HepG2 (cell line): Measurements from ENCODE around the gene CMTM1. TPM values are rescaled to one million over a fixed set of nuclear protein-coding genes. Genes with fewer than 3 reads are reported as not detected.

Source experiments
- ATF1 ChIP-seq: IDR thresholded peaks from 2 replicates; pipeline ENCODE4 v1.6.1; 2016; ENCODE audit warnings: mild to moderate bottlenecking, control low read depth
- E2F5 ChIP-seq: sonication (generic); formaldehyde crosslinking; conservative IDR thresholded peaks from 2 replicates; pipeline ENCODE4 v1.4.0; 2020; ENCODE audit warnings: missing genetic modification reagents
- EED ChIP-seq: sonication (generic); formaldehyde crosslinking; IDR thresholded peaks from 2 replicates; pipeline ENCODE4 v1.5.0; 2020; ENCODE audit warnings: mild to moderate bottlenecking, missing genetic modification reagents
- FLYWCH1 ChIP-seq: sonication (generic); formaldehyde crosslinking; IDR thresholded peaks from 2 replicates; pipeline ENCODE4 v1.8.1; 2023; ENCODE audit warnings: mild to moderate bottlenecking, missing genetic modification reagents
- NAIF1 ChIP-seq: sonication (generic); formaldehyde crosslinking; IDR thresholded peaks from 2 replicates; pipeline ENCODE4 v1.5.0; 2020; ENCODE audit warnings: mild to moderate bottlenecking, missing genetic modification reagents, borderline replicate concordance
- NCOA2 ChIP-seq: sonication (generic); formaldehyde crosslinking; IDR thresholded peaks from 2 replicates; pipeline ENCODE4 v1.8.0; 2022; ENCODE audit warnings: inconsistent platforms
- NFIC ChIP-seq: IDR thresholded peaks from 2 replicates; pipeline ENCODE4 v1.6.1; 2012; ENCODE audit warnings: mild to moderate bottlenecking, low read length, inconsistent platforms
- NFYB ChIP-seq: sonication (generic); formaldehyde crosslinking; IDR thresholded peaks from 2 replicates; pipeline ENCODE4 v1.4.0; 2020; ENCODE audit warnings: missing genetic modification reagents
- NR3C1 ChIP-seq: sonication (generic); formaldehyde crosslinking; IDR thresholded peaks from 2 replicates; pipeline ENCODE4 v1.4.0; 2020; ENCODE audit warnings: missing genetic modification reagents
- SYNCRIP ChIP-seq: fragments of 200-400 bp; formaldehyde crosslinking; IDR thresholded peaks from 2 replicates; pipeline ENCODE4 v1.6.1; 2018; ENCODE audit warnings: mild to moderate bottlenecking, low read depth, low read length; ENCODE audit not compliant: insufficient read depth
- THAP8 ChIP-seq: sonication (generic); formaldehyde crosslinking; IDR thresholded peaks from 2 replicates; pipeline ENCODE4 v1.5.1; 2020; ENCODE audit warnings: missing genetic modification reagents, mild to moderate bottlenecking, borderline replicate concordance
- ZFP41 ChIP-seq: sonication (generic); formaldehyde crosslinking; IDR thresholded peaks from 2 replicates; pipeline ENCODE4 v1.4.0; 2020; ENCODE audit warnings: mild to moderate bottlenecking, missing genetic modification reagents, borderline replicate concordance
- ZNF138 ChIP-seq: sonication (generic); formaldehyde crosslinking; IDR thresholded peaks from 2 replicates; pipeline ENCODE4 v1.5.0; 2020; ENCODE audit warnings: mild to moderate bottlenecking, low read depth, missing genetic modification reagents
- polyA plus RNA-seq, 8 experiments: library from polyadenylated mRNA; depleted of rRNA in 3 of 8; stranded (reverse) in 7 of 8; unstranded in 1 of 8; fragments of >200 nt; fragmentation: Illumina TruSeq in 4 of 8; extraction: Trizol in 4 of 8; gene quantifications; 2 replicates each; pipeline versions ENCODE4 v1.2.1 to v1.2.3, GENCODE V29; 2011 to 2016; ENCODE audit warnings: low read depth in 4 of 8, missing spikeins in 1 of 8, mixed read lengths in 1 of 8; ENCODE audit not compliant: insufficient read depth in 1 of 8
- total RNA-seq, 5 experiments: library from RNA; depleted of rRNA; stranded (reverse); fragments of >200 nt; fragmentation: Illumina TruSeq; extraction: Trizol; gene quantifications; 2 replicates each; pipeline ENCODE4 v1.2.3, GENCODE V29; 2016; ENCODE audit warnings: low read depth in 1 of 5
- TF ChIP-seq, protein P1 (sequence below): IDR thresholded peaks from 2 replicates; pipeline ENCODE4 v1.6.1; 2016; ENCODE audit warnings: mild to moderate bottlenecking
- TF ChIP-seq, protein P2 (sequence below): sonication (generic); formaldehyde crosslinking; IDR thresholded peaks from 2 replicates; pipeline ENCODE4 v1.8.1; 2023; ENCODE audit warnings: mild to moderate bottlenecking, missing genetic modification reagents

The CMTM1 gene
- total and polyA plus RNA-seq, 2 of the 13 experiments (the other 11 are each of a cell fraction or from before 2014, with no cell fraction given): 1.7 to 2.9 TPM

DNA sequence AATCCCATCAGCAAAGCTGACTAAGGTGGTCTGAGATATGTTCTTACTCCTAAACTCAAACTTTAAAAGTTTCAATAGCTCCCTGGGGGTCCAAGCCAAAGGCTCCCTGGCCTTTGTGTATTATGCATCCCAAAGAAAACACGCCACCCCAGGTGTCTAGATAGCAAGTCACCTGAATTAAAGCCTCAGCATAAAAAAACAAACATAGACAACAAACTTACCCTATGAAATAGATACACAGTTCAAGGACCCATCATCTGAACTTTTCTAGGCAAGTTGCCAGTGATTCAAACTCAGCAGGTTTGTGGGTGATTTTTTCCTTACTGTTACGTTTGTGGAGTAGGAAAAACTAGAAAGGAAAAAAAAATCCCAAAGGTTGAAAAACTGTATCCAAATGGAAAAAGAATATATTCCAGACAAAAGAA lies 50.8 kb downstream of the CMTM1 start (continued):
- TF ChIP-seq, protein P1, sequence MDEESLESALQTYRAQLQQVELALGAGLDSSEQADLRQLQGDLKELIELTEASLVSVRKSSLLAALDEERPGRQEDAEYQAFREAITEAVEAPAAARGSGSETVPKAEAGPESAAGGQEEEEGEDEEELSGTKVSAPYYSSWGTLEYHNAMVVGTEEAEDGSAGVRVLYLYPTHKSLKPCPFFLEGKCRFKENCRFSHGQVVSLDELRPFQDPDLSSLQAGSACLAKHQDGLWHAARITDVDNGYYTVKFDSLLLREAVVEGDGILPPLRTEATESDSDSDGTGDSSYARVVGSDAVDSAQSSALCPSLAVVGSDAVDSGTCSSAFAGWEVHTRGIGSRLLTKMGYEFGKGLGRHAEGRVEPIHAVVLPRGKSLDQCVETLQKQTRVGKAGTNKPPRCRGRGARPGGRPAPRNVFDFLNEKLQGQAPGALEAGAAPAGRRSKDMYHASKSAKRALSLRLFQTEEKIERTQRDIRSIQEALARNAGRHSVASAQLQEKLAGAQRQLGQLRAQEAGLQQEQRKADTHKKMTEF (CRISPR knock-in tag): no peak
- TF ChIP-seq E2F5 (CRISPR knock-in tag): no peak
- no peak for TF ChIP-seq SYNCRIP
- TF ChIP-seq NR3C1 (CRISPR knock-in tag): no peak
- no peak for TF ChIP-seq ZNF138 (CRISPR knock-in tag)
- TF ChIP-seq FLYWCH1 (CRISPR knock-in tag): no peak
- TF ChIP-seq NAIF1 (CRISPR knock-in tag): no peak
- TF ChIP-seq ZFP41 (CRISPR knock-in tag): no peak
- TF ChIP-seq NFIC: peak; percentile 54; the same call in 1 of the 2 replicates
- TF ChIP-seq EED: no peak
- no peak for TF ChIP-seq THAP8 (CRISPR knock-in tag)
- TF ChIP-seq ATF1 (CRISPR knock-in tag): no peak
- TF ChIP-seq, protein P2, sequence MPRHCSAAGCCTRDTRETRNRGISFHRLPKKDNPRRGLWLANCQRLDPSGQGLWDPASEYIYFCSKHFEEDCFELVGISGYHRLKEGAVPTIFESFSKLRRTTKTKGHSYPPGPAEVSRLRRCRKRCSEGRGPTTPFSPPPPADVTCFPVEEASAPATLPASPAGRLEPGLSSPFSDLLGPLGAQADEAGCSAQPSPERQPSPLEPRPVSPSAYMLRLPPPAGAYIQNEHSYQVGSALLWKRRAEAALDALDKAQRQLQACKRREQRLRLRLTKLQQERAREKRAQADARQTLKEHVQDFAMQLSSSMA (CRISPR knock-in tag): no peak
- no peak for TF ChIP-seq NFYB (CRISPR knock-in tag)
- TF ChIP-seq NCOA2: peak; percentile 19; the same call in 1 of the 2 replicates
